Uterus (tissue), 2 donors: ENCODE measurements around the gene SLC25A26.

Experiments
- POLR2A ChIP-seq, 2 donors: fragments of 450-650 bp; IDR thresholded peaks; one replicate each; pipeline ENCODE4 v1.6.1; 2016; ENCODE audit warnings: antibody characterized with exemption in 2 of 2, mild to moderate bottlenecking in 1 of 2, moderate library complexity in 1 of 2
- TF ChIP-seq, protein P1 (sequence below), 4 experiments: fragments of 200-600 bp in 2 of 4; fragments of 450-650 bp in 2 of 4; sonication (generic) in 2 of 4; IDR thresholded peaks; one replicate each; pipeline ENCODE4 v1.5.1; 2016 to 2019; ENCODE audit warnings: antibody characterized with exemption in 4 of 4, mild to moderate bottlenecking in 2 of 4, moderate library complexity in 1 of 4

- TF ChIP-seq, protein P1, sequence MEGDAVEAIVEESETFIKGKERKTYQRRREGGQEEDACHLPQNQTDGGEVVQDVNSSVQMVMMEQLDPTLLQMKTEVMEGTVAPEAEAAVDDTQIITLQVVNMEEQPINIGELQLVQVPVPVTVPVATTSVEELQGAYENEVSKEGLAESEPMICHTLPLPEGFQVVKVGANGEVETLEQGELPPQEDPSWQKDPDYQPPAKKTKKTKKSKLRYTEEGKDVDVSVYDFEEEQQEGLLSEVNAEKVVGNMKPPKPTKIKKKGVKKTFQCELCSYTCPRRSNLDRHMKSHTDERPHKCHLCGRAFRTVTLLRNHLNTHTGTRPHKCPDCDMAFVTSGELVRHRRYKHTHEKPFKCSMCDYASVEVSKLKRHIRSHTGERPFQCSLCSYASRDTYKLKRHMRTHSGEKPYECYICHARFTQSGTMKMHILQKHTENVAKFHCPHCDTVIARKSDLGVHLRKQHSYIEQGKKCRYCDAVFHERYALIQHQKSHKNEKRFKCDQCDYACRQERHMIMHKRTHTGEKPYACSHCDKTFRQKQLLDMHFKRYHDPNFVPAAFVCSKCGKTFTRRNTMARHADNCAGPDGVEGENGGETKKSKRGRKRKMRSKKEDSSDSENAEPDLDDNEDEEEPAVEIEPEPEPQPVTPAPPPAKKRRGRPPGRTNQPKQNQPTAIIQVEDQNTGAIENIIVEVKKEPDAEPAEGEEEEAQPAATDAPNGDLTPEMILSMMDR (IDR thresholded peaks at IDR 0.05), result no peak
- no peak for TF ChIP-seq POLR2A (IDR thresholded peaks at IDR 0.05)
Measured at GRCh38 chr3:66179793-66180192, 41.0 kb upstream of the SLC25A26 start.
